Measurements from ENCODE around the gene C10orf53. TPM values are rescaled to one million over a fixed set of nuclear protein-coding genes. Genes with fewer than 3 reads are reported as not detected.

C10orf53 gene
- total RNA-seq, 1 experiment from 2014 or later = not detected

DNA sequence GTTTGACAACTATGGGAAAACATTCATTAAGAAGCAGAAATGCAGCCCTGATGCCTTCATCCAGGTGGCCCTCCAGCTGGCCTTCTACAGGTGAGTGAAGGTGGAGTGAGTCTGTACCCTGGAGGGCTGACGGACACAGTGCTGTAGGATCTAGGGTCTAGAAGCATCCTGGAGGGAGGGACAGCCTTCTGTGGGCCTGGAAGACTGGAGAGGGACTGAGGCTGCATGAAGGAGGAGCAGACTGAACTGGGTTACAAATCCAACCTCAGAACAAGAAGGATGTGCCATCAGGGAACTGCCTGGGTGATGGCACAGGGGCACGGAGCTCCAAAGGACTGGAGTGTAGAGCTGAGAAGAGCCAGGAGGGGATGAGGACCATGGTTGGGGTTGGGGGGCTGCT is 27.5 kb upstream of the C10orf53 start:
- Histone ChIP-seq H3K14ac (ENCODE audit: insufficient read depth, low read length) (no peak overlapping the region), H2AFZ (ENCODE audit: low read length) (no peak overlapping the region), H4K91ac (ENCODE audit: insufficient read length, low read depth, low read length) (no peak overlapping the region), H3K79me2 (ENCODE audit: insufficient read depth, low read length) (no peaks in the 10 kb centered on the region), H3K4ac (ENCODE audit: low read depth, low read length) (no peak overlapping the region), H4K5ac (ENCODE audit: insufficient read length, low read depth, low read length) (no peak overlapping the region), H3K23me2 (ENCODE audit: insufficient read length, low read depth, low read length, poor library complexity, severe bottlenecking) (no peaks in the 10 kb centered on the region), H3K56ac (ENCODE audit: insufficient read length, low read depth, low read length) (no peak overlapping the region), H3K27ac (ENCODE audit: insufficient read length, low read depth, low read length) (no peak overlapping the region), H4K8ac (replicated peaks; ENCODE audit: insufficient read length, low read depth, low read length) (no peak overlapping the region), H2BK120ac (ENCODE audit: low read depth, low read length, poor library complexity, severe bottlenecking) (no peak overlapping the region), H3K4me1 (ENCODE audit: insufficient read depth, low read length) (no peaks in the 10 kb centered on the region), H2BK15ac (ENCODE audit: low read depth, low read length) (no peak overlapping the region), H3K4me2 (ENCODE audit: insufficient read depth, insufficient read length, low read length) (no peak overlapping the region), H2BK5ac (ENCODE audit: insufficient read length, low read length) (no peak overlapping the region), H3K9me3 (ENCODE audit: control insufficient read depth, low read depth, low read length) (no peaks in the 10 kb centered on the region), H3K79me1 (ENCODE audit: insufficient read depth, low read depth, low read length, poor library complexity, severe bottlenecking) (no peaks in the 10 kb centered on the region), H3K27me3 (ENCODE audit: insufficient read depth, low read length) (no peaks in the 10 kb centered on the region; the same call in 1 of the 2 replicates), H3K23ac (ENCODE audit: insufficient read length, low read depth, low read length) (no peak overlapping the region), H3K18ac (ENCODE audit: insufficient read length, low read depth, low read length) (no peak overlapping the region), H2BK12ac (ENCODE audit: insufficient read length, low read depth, low read length) (no peak overlapping the region), H2BK20ac (ENCODE audit: low read depth, low read length, poor library complexity, severe bottlenecking) (no peak overlapping the region), H2AK5ac (ENCODE audit: insufficient read length, low read length) (no peak overlapping the region), H4K20me1 (ENCODE audit: control insufficient read depth, insufficient read depth, insufficient read length) (no peaks in the 10 kb centered on the region), H3K9ac (ENCODE audit: extremely low read depth, insufficient read length, low read length) (no peak overlapping the region), H3T11ph (ENCODE audit: low read length) (no peak overlapping the region)
- DNase-seq = no peak
- no CpG with 5 or more reads among the region's 2 CpGs for WGBS (ENCODE audit: extremely low coverage, insufficient read length, low lambda C conversion rate)
- Mint-ChIP-seq H3K4me1 (peaks cover 9 to 13% of the 10 kb centered on the region in 2 experiments), H3K4me3 (no peak overlapping the region), H3K9me3 (no peaks in the 10 kb centered on the region), H3K36me3 (ENCODE audit: insufficient read depth in 1 of 3, low read depth in 3 of 3) (no peaks in the 10 kb centered on the region; a peak in 1 of 7 replicates), H3K27ac (no peak overlapping the region), H3K27me3 (ENCODE audit: low read depth) (peaks cover 62% of the 10 kb centered on the region)
- no peak for TF ChIP-seq CTCF (conservative IDR thresholded peaks at IDR 0.05)
